ENCODE measurements around the gene TMEM74B. TPM values are rescaled to one million over a fixed set of nuclear protein-coding genes. Genes with fewer than 3 reads are reported as not detected.

The TMEM74B gene
- polyA plus RNA-seq, 2 donors, result 1.4 to 3.9 TPM

DNA sequence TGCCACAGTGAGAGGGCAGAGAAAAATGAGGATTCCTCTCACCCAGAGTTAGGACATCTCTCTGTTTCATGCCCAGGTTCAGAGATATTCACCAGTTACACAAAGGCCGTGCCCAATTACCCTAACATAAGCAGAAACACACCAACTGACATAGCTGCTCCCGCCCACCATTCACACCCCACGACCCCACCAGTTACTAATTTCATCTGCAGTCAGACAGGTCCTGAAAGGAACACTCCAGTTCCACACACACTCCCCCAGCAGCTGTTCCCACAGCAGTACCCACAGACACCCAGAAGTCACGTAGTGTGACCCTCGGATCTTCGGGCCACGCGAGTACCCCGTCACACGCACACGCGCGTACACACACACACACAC lies 532 bp downstream of the TMEM74B start:
- Histone ChIP-seq H3K4me1 (ENCODE audit: control insufficient read depth in 2 of 2, insufficient read depth in 2 of 2, low read length in 1 of 2) (peaks cover 3 to 5% of the 10 kb centered on the region in 2 donors), H3K27ac (ENCODE audit: low read depth in 2 of 2, low read length in 1 of 2) (no peak overlapping the region), H3K27me3 (ENCODE audit: control insufficient read depth in 1 of 2, insufficient read depth in 2 of 2, low read length in 2 of 2) (no peaks in the 10 kb centered on the region), H3K36me3 (ENCODE audit: control insufficient read depth in 2 of 2, insufficient read depth in 2 of 2, low read length in 1 of 2) (peaks cover 0 to 2% of the 10 kb centered on the region in 2 donors), H3K9me3 (ENCODE audit: control insufficient read depth in 2 of 2, insufficient read depth in 1 of 2, low read depth in 1 of 2, low read length in 1 of 2) (peaks cover 0 to 3% of the 10 kb centered on the region in 2 donors), H3K4me3 (ENCODE audit: low read depth in 1 of 2, low read length in 2 of 2) (peak overlapping the region; percentile 44 to 55)
- 24 to 26% methylated on average over 13 of the region's 13 CpGs for WGBS, 2 donors

DNA sequence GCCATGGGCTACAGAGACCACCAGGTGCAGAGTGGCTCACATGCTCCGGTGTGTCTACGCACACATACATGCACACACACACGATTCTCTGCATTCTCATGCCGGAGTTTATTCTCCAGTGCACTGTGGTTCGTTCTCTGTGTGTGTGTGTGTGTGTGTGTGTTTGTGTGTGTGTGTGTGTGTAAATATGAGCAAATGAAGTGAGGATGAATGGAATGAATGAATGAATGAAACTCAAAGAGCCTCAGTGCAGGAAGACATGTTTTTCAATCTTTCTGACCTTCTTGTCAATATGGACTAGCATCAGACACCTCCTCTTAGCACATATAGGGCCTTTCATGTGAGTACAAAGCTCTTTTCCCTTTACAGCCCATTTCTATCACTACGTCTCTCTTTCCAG lies 1.6 kb downstream of the TMEM74B start:
- 66 to 70% methylated on average over 6 of the region's 6 CpGs for WGBS, 2 donors
- Histone ChIP-seq H3K27ac (ENCODE audit: low read depth in 2 of 2, low read length in 1 of 2) (no peak overlapping the region), H3K27me3 (ENCODE audit: control insufficient read depth in 1 of 2, insufficient read depth in 2 of 2, low read length in 2 of 2) (no peaks in the 10 kb centered on the region), H3K4me1 (ENCODE audit: control insufficient read depth in 2 of 2, insufficient read depth in 2 of 2, low read length in 1 of 2) (peaks cover 3 to 5% of the 10 kb centered on the region in 2 donors), H3K9me3 (ENCODE audit: control insufficient read depth in 2 of 2, insufficient read depth in 1 of 2, low read depth in 1 of 2, low read length in 1 of 2) (peaks cover 0 to 3% of the 10 kb centered on the region in 2 donors), H3K4me3 (ENCODE audit: low read depth in 1 of 2, low read length in 2 of 2) (no peak overlapping the region), H3K36me3 (ENCODE audit: control insufficient read depth in 2 of 2, insufficient read depth in 2 of 2, low read length in 1 of 2) (peaks cover 0 to 2% of the 10 kb centered on the region in 2 donors)

DNA sequence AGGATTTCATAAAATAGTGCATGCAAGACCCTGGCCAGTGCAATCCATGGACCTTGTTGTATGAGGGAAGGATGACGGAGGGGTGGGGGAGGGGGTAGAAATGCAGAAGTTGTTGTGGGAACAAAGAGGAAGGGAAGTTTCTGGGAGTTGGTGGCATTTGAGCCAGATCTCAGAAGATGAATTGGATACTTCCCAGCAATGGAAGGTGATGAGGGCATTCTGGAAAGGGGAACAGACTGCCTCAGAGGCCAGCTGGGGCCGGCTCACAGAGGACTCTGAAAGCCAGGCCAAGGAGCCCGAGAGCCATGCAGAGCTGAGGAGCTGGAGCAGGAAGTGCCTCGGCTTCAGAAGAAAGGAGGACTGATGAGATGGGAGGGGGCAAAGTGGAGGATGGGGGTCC lies 2.7 kb downstream of the TMEM74B start:
- peaks cover 0 to 2% of the 10 kb centered on the region in 2 donors for H3K36me3 ChIP-seq (ENCODE audit: control insufficient read depth in 2 of 2, insufficient read depth in 2 of 2, low read length in 1 of 2)
- 50 to 52% methylated on average over 4 of the region's 4 CpGs for WGBS, 2 donors
- no peak overlapping the region for H3K27ac ChIP-seq (ENCODE audit: low read depth in 2 of 2, low read length in 1 of 2)
- H3K4me1 ChIP-seq (ENCODE audit: control insufficient read depth in 2 of 2, insufficient read depth in 2 of 2, low read length in 1 of 2), result peaks cover 3 to 5% of the 10 kb centered on the region in 2 donors
- no peaks in the 10 kb centered on the region for H3K27me3 ChIP-seq (ENCODE audit: control insufficient read depth in 1 of 2, insufficient read depth in 2 of 2, low read length in 2 of 2)
- no peak overlapping the region for H3K4me3 ChIP-seq (ENCODE audit: low read depth in 1 of 2, low read length in 2 of 2)
- H3K9me3 ChIP-seq (ENCODE audit: control insufficient read depth in 2 of 2, insufficient read depth in 1 of 2, low read depth in 1 of 2, low read length in 1 of 2), result peaks cover 0 to 3% of the 10 kb centered on the region in 2 donors

DNA sequence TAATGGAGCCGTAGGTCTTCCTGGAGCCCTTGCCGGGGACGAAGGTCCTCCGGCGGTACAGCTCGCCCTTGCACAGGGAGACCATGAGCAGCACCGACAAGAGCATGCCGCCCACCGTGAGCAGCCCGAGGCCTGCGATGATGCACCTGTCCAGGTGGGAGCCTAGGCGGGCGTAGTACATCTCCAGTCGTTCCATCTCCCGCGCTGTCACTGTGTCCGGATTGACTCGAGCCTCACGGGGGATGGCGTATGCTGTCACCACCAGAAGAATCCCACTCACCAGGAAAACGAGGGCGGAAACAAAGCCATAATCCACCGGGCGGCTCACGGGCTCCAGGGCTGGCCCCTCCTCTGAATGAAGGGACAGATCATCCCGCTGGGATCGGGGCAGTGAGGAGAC lies 3.8 kb downstream of the TMEM74B start:
- no peaks in the 10 kb centered on the region for H3K27me3 ChIP-seq (ENCODE audit: control insufficient read depth in 1 of 2, insufficient read depth in 2 of 2, low read length in 2 of 2)
- H3K27ac ChIP-seq (ENCODE audit: low read depth in 2 of 2, low read length in 1 of 2), result no peak overlapping the region
- H3K36me3 ChIP-seq (ENCODE audit: control insufficient read depth in 2 of 2, insufficient read depth in 2 of 2, low read length in 1 of 2), result peaks cover 0 to 2% of the 10 kb centered on the region in 2 donors
- H3K9me3 ChIP-seq (ENCODE audit: control insufficient read depth in 2 of 2, insufficient read depth in 1 of 2, low read depth in 1 of 2, low read length in 1 of 2), result no peaks in the 10 kb centered on the region
- no peak overlapping the region for H3K4me3 ChIP-seq (ENCODE audit: low read depth in 1 of 2, low read length in 2 of 2)
- 94 to 96% methylated on average over 27 of the region's 27 CpGs for WGBS, 2 donors
- peaks cover 3 to 5% of the 10 kb centered on the region in 2 donors for H3K4me1 ChIP-seq (ENCODE audit: control insufficient read depth in 2 of 2, insufficient read depth in 2 of 2, low read length in 1 of 2)

DNA sequence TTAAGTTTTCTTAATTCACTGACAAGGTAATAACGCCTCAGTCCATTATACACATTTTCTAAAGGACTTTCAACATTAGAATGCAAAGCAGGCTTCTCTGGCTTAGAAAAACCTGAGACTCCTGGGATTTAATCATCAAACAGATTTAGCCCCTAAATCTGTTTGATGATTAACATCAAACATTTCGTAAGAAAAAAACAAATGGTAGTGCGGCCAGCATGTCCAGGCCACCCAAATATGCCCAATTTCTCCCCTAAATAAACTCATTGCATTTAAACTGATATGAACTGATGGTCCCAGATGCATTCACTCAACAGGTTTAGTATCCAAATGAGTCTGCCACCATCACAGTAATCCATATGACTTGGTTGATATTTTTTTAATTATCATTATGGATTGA lies 6.2 kb downstream of the TMEM74B start:
- H3K27ac ChIP-seq (ENCODE audit: low read depth in 2 of 2, low read length in 1 of 2), result no peak overlapping the region
- H3K9me3 ChIP-seq (ENCODE audit: control insufficient read depth in 2 of 2, insufficient read depth in 1 of 2, low read depth in 1 of 2, low read length in 1 of 2), result no peaks in the 10 kb centered on the region
- peaks cover 6 to 7% of the 10 kb centered on the region in 2 donors for H3K36me3 ChIP-seq (ENCODE audit: control insufficient read depth in 2 of 2, insufficient read depth in 2 of 2, low read length in 1 of 2)
- no peak overlapping the region for H3K4me3 ChIP-seq (ENCODE audit: low read depth in 1 of 2, low read length in 2 of 2)
- no peaks in the 10 kb centered on the region for H3K4me1 ChIP-seq (ENCODE audit: control insufficient read depth in 2 of 2, insufficient read depth in 2 of 2, low read length in 1 of 2)
- no peaks in the 10 kb centered on the region for H3K27me3 ChIP-seq (ENCODE audit: control insufficient read depth in 1 of 2, insufficient read depth in 2 of 2, low read length in 2 of 2)
- 88 to 92% methylated on average over 3 of the region's 3 CpGs for WGBS, 2 donors

DNA sequence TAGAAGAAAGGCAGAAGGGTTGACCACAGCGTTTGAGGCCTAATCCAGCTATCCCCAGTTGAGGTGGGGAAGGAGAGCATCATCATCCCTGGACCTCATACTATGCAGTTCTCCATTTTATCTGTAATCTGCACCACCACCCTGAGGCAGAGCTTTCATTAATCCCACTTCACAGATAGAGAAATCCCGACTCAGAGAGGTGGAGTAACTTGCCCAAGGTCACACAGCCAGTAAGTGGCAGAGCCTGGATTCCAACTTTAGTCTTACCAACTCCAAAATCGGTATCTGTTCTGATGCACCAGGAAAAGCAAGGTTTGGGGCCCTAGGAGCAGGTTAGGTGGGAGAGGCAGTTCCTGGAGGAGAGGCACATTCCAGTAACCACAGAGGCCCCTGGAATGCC lies 6.7 kb downstream of the TMEM74B start:
- Histone ChIP-seq H3K9me3 (ENCODE audit: control insufficient read depth in 2 of 2, insufficient read depth in 1 of 2, low read depth in 1 of 2, low read length in 1 of 2) (no peaks in the 10 kb centered on the region), H3K4me3 (ENCODE audit: low read depth in 1 of 2, low read length in 2 of 2) (no peak overlapping the region), H3K36me3 (ENCODE audit: control insufficient read depth in 2 of 2, insufficient read depth in 2 of 2, low read length in 1 of 2) (peaks cover 7 to 9% of the 10 kb centered on the region in 2 donors), H3K27ac (ENCODE audit: low read depth in 2 of 2, low read length in 1 of 2) (no peak overlapping the region), H3K4me1 (ENCODE audit: control insufficient read depth in 2 of 2, insufficient read depth in 2 of 2, low read length in 1 of 2) (no peaks in the 10 kb centered on the region), H3K27me3 (ENCODE audit: control insufficient read depth in 1 of 2, insufficient read depth in 2 of 2, low read length in 2 of 2) (no peaks in the 10 kb centered on the region)
- WGBS, 2 donors, result 80 to 88% methylated on average over 3 of the region's 3 CpGs

DNA sequence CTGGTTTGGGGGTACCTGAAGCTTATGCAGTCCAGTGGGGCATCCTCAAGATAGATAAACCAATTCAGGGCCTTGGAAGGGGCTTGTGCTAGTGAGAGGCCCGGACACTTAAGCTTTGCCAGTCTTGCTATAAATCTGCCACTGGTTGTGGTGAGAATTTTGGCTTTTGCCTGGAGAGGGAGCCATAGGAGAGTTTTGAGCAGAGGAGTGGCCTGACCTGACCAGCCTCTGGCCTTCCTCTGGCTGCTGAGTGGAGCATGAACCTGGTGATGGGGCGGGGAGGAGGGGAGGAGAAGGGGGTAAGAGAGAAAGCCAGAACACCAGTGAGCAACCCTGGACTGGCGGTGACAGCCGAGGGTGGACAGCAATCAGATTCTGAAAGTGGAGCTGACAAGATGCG lies 7.1 kb downstream of the TMEM74B start:
- Histone ChIP-seq H3K9me3 (ENCODE audit: control insufficient read depth in 2 of 2, insufficient read depth in 1 of 2, low read depth in 1 of 2, low read length in 1 of 2) (no peaks in the 10 kb centered on the region), H3K36me3 (ENCODE audit: control insufficient read depth in 2 of 2, insufficient read depth in 2 of 2, low read length in 1 of 2) (peaks cover 7 to 12% of the 10 kb centered on the region in 2 donors), H3K4me3 (ENCODE audit: low read depth in 1 of 2, low read length in 2 of 2) (no peak overlapping the region), H3K27me3 (ENCODE audit: control insufficient read depth in 1 of 2, insufficient read depth in 2 of 2, low read length in 2 of 2) (no peaks in the 10 kb centered on the region), H3K27ac (ENCODE audit: low read depth in 2 of 2, low read length in 1 of 2) (no peak overlapping the region), H3K4me1 (ENCODE audit: control insufficient read depth in 2 of 2, insufficient read depth in 2 of 2, low read length in 1 of 2) (no peaks in the 10 kb centered on the region)
- 89 to 90% methylated on average over 5 of the region's 5 CpGs for WGBS, 2 donors

DNA sequence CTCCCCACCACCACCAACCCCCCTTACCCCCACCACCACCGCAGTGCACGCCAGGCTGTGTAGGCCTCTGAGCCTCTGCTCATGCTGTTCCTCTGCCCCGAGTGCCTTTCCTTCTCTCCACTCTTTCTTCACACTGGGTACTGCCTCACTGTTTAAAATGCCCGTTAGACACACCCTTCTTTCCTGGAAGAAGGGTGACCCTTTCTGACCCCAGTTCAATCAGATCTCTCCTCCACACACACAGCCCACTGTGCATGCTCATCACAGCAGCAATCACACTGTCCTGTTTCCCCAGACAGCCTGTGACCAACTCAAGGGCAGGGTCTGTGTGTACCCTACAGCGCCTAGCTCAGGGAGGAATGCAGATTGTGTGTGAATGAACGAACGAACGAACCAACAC lies 10.0 kb downstream of the TMEM74B start:
- no peaks in the 10 kb centered on the region for H3K9me3 ChIP-seq (ENCODE audit: control insufficient read depth in 2 of 2, insufficient read depth in 1 of 2, low read depth in 1 of 2, low read length in 1 of 2)
- H3K36me3 ChIP-seq (ENCODE audit: control insufficient read depth in 2 of 2, insufficient read depth in 2 of 2, low read length in 1 of 2), result peaks cover 12 to 20% of the 10 kb centered on the region in 2 donors
- H3K27me3 ChIP-seq (ENCODE audit: control insufficient read depth in 1 of 2, insufficient read depth in 2 of 2, low read length in 2 of 2), result no peaks in the 10 kb centered on the region
- no peak overlapping the region for H3K4me3 ChIP-seq (ENCODE audit: low read depth in 1 of 2, low read length in 2 of 2)
- no peak overlapping the region for H3K27ac ChIP-seq (ENCODE audit: low read depth in 2 of 2, low read length in 1 of 2)
- H3K4me1 ChIP-seq (ENCODE audit: control insufficient read depth in 2 of 2, insufficient read depth in 2 of 2, low read length in 1 of 2), result no peaks in the 10 kb centered on the region
- WGBS, 2 donors, result 90 to 91% methylated on average over 8 of the region's 8 CpGs

DNA sequence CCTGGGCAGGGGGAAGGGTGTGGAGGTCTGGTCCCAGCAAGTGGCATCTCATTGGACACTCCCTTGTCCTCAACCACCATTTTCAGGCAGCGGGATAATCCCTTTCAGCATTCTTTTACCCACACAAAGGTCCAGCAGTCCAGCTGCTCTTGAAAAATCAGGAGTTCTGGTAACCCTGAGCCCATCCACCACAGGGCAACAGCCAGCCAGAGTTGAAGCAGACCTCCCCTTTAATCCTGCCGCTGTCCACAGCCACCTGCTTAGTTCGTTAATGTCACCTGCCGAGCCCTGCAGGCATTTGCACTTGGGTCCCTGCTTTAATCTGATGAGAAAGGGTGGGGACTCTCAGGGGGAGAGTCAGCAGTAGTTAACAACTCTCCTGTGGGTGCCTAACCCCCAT lies 11.1 kb downstream of the TMEM74B start:
- H3K27ac ChIP-seq (ENCODE audit: low read depth in 2 of 2, low read length in 1 of 2), result no peak overlapping the region
- 79 to 81% methylated on average over 4 of the region's 4 CpGs for WGBS, 2 donors
- no peak overlapping the region for H3K4me3 ChIP-seq (ENCODE audit: low read depth in 1 of 2, low read length in 2 of 2)
- no peaks in the 10 kb centered on the region for H3K9me3 ChIP-seq (ENCODE audit: control insufficient read depth in 2 of 2, insufficient read depth in 1 of 2, low read depth in 1 of 2, low read length in 1 of 2)
- H3K36me3 ChIP-seq (ENCODE audit: control insufficient read depth in 2 of 2, insufficient read depth in 2 of 2, low read length in 1 of 2), result peaks cover 19 to 31% of the 10 kb centered on the region in 2 donors
- H3K4me1 ChIP-seq (ENCODE audit: control insufficient read depth in 2 of 2, insufficient read depth in 2 of 2, low read length in 1 of 2), result no peaks in the 10 kb centered on the region
- no peaks in the 10 kb centered on the region for H3K27me3 ChIP-seq (ENCODE audit: control insufficient read depth in 1 of 2, insufficient read depth in 2 of 2, low read length in 2 of 2)

DNA sequence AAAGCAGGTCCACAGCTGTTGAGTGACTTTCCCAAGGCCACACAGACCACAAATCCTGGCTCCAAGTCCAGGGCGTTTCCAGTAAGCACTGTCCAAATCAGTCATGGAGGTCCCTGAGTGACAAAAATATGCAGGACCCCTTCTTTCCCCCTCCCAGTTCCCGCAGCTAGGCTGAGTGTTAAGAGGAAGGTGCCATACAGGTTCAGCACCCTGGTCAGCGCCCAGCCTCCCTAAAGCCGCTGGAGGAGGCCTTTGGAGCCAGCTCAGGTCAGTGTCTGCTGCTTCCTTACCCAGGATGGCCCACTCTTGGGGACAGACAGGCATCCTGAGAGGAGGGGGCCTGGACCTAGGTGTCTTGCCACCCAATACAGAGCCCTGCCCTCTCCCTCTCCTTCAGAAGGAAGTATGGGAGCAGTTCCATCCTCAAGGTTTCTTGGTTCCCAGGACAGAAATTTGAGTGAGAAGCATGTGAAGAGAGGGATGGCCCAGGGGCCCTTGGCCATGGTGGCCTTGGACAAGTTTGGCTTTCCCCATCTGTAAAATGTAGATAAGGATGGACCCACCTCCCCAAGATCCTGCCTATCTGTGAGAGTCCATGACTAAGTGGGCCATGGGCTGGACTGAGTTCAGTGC lies 13.2 kb downstream of the TMEM74B start:
- Histone ChIP-seq H3K9me3 (ENCODE audit: control insufficient read depth in 2 of 2, insufficient read depth in 1 of 2, low read depth in 1 of 2, low read length in 1 of 2) (no peaks in the 10 kb centered on the region), H3K4me3 (ENCODE audit: low read depth in 1 of 2, low read length in 2 of 2) (no peak overlapping the region), H3K27ac (ENCODE audit: low read depth in 2 of 2, low read length in 1 of 2) (no peak overlapping the region), H3K36me3 (ENCODE audit: control insufficient read depth in 2 of 2, insufficient read depth in 2 of 2, low read length in 1 of 2) (peaks cover 24 to 34% of the 10 kb centered on the region in 2 donors), H3K4me1 (ENCODE audit: control insufficient read depth in 2 of 2, insufficient read depth in 2 of 2, low read length in 1 of 2) (no peaks in the 10 kb centered on the region), H3K27me3 (ENCODE audit: control insufficient read depth in 1 of 2, insufficient read depth in 2 of 2, low read length in 2 of 2) (no peaks in the 10 kb centered on the region)
- 60 to 64% methylated on average over 4 of the region's 4 CpGs for WGBS, 2 donors

Measured in esophagus (tissue), 2 donors.